ENCODE measurements around the gene ENPP3. TPM values are rescaled to one million over a fixed set of nuclear protein-coding genes. Genes with fewer than 3 reads are reported as not detected.

Gene ENPP3
- total and polyA plus RNA-seq, 3 experiments from 2014 or later, result 0.15 to 1.3 (median 1.2) TPM

- ChIA-PET CTCF (no interaction called here), POLR2A (no interaction called here)
- Mint-ChIP-seq H3K4me3 (no peak overlapping the region), H3K27ac (no peak overlapping the region), H3K27me3 (peaks cover 3 to 45% of the 10 kb centered on the region in 2 donors), H3K9me3 (no peaks in the 10 kb centered on the region), H3K4me1 (no peaks in the 10 kb centered on the region), H3K36me3 (peaks cover 0 to 2% (median 0%) of the 10 kb centered on the region in 3 donors)
- H3K27ac ChIP-seq (ENCODE audit: low read depth, low read length), result no peak overlapping the region
- H3K9me3 ChIP-seq (ENCODE audit: low read length), result no peaks in the 10 kb centered on the region
- H3K27me3 ChIP-seq (ENCODE audit: insufficient read depth, low read length, poor library complexity, severe bottlenecking), result peaks cover 3% of the 10 kb centered on the region
- H3K36me3 ChIP-seq (ENCODE audit: insufficient read depth, low read length), result no peaks in the 10 kb centered on the region
- DNase-seq, result no peak
- H3K4me1 ChIP-seq (ENCODE audit: insufficient read depth, low read length), result no peaks in the 10 kb centered on the region
- H3K4me3 ChIP-seq (ENCODE audit: low read length), result no peak overlapping the region
Observed at GRCh38 chr6:131769385-131770141, 132.5 kb downstream of the ENPP3 start.

- DNase-seq, result no peak
- H3K9me3 ChIP-seq (ENCODE audit: low read length), result no peaks in the 10 kb centered on the region
- H3K36me3 Mint-ChIP-seq, result peaks cover 0 to 2% (median 0%) of the 10 kb centered on the region in 3 donors
- no peaks in the 10 kb centered on the region for H3K9me3 Mint-ChIP-seq
- peaks cover 3% of the 10 kb centered on the region for H3K27me3 ChIP-seq (ENCODE audit: insufficient read depth, low read length, poor library complexity, severe bottlenecking)
- CTCF ChIA-PET, result no interaction called here
- no peak overlapping the region for H3K4me3 Mint-ChIP-seq
- peaks cover 3 to 43% of the 10 kb centered on the region in 2 donors for H3K27me3 Mint-ChIP-seq
- H3K27ac Mint-ChIP-seq, result no peak overlapping the region
- POLR2A ChIA-PET, result no interaction called here
- no peaks in the 10 kb centered on the region for H3K4me1 Mint-ChIP-seq
- no peaks in the 10 kb centered on the region for H3K36me3 ChIP-seq (ENCODE audit: insufficient read depth, low read length)
- H3K4me1 ChIP-seq (ENCODE audit: insufficient read depth, low read length), result no peaks in the 10 kb centered on the region
- H3K27ac ChIP-seq (ENCODE audit: low read depth, low read length), result no peak overlapping the region
- no peak overlapping the region for H3K4me3 ChIP-seq (ENCODE audit: low read length)
Observed at GRCh38 chr6:131770776-131771175, 133.7 kb downstream of the ENPP3 start.

DNA sequence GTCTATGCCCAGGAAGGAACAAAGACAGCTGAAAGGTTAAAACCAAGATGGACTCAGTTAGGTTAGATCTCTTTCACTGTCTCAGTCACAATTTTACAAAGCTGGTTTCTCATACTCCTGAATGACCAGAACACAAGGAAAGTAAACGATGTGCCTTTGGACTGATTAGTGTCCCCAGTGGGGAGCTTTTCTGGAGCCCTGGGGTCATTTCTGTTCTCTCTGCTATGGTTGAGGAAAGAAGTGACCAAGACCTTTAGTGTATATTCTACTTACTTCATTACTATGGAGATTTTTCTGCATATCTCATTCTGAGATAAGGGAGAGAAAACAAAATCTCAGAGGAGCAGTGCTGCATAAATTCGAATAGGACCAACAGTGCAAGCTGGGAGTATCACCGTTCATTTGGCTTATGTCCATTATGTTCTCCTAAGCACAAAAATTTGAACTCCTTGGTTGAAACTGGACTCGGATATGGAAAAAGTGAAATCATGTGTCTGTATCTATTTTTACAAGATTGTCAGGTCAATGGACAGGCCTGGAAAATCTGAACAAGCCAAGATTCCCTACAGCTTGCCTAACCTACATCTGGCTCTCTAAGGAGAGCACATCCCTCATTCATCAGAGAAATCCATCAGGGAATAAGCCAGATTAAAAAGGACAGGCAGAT lies 136.3 kb downstream of the ENPP3 start:
- H3K9me3 Mint-ChIP-seq, result no peaks in the 10 kb centered on the region
- DNase-seq, result no peak
- ChIA-PET CTCF (interaction anchor here (1.5 kb wide), 1 partner anchor 9 kb away, joined by 3 read pairs; no protein-coding TSS in a partner anchor), POLR2A (no interaction called here)
- H3K27ac Mint-ChIP-seq, result no peak overlapping the region
- H3K9me3 ChIP-seq (ENCODE audit: low read length), result no peaks in the 10 kb centered on the region
- H3K4me3 ChIP-seq (ENCODE audit: low read length), result no peak overlapping the region
- H3K4me1 Mint-ChIP-seq, result no peaks in the 10 kb centered on the region
- H3K36me3 Mint-ChIP-seq, result peaks cover 0 to 2% (median 0%) of the 10 kb centered on the region in 3 donors
- H3K27me3 ChIP-seq (ENCODE audit: insufficient read depth, low read length, poor library complexity, severe bottlenecking), result peaks cover 3% of the 10 kb centered on the region
- no peaks in the 10 kb centered on the region for H3K4me1 ChIP-seq (ENCODE audit: insufficient read depth, low read length)
- H3K36me3 ChIP-seq (ENCODE audit: insufficient read depth, low read length), result no peaks in the 10 kb centered on the region
- no peak overlapping the region for H3K4me3 Mint-ChIP-seq
- peaks cover 6 to 37% of the 10 kb centered on the region in 2 donors for H3K27me3 Mint-ChIP-seq
- no peak overlapping the region for H3K27ac ChIP-seq (ENCODE audit: low read depth, low read length)

- CTCF ChIA-PET, result no interaction called here
Observed at GRCh38 chr6:131775886-131776285, 138.8 kb downstream of the ENPP3 start.

GRCh38 chr6:131776985-131777384 lies 139.9 kb downstream of the ENPP3 start:
- ChIA-PET CTCF (no interaction called here), POLR2A (no interaction called here)
- H3K27me3 ChIP-seq (ENCODE audit: insufficient read depth, low read length, poor library complexity, severe bottlenecking), result peaks cover 5% of the 10 kb centered on the region
- H3K36me3 Mint-ChIP-seq, result no peaks in the 10 kb centered on the region
- H3K4me1 Mint-ChIP-seq, result no peaks in the 10 kb centered on the region
- no peak for DNase-seq
- H3K4me1 ChIP-seq (ENCODE audit: insufficient read depth, low read length), result no peaks in the 10 kb centered on the region
- no peaks in the 10 kb centered on the region for H3K9me3 ChIP-seq (ENCODE audit: low read length)
- no peak overlapping the region for H3K27ac ChIP-seq (ENCODE audit: low read depth, low read length)
- H3K27me3 Mint-ChIP-seq, result peaks cover 6 to 39% of the 10 kb centered on the region in 2 donors
- H3K4me3 Mint-ChIP-seq, result no peak overlapping the region
- H3K9me3 Mint-ChIP-seq, result no peaks in the 10 kb centered on the region
- no peak overlapping the region for H3K4me3 ChIP-seq (ENCODE audit: low read length)
- H3K36me3 ChIP-seq (ENCODE audit: insufficient read depth, low read length), result no peaks in the 10 kb centered on the region
- peak overlapping the region in 1 of 8 donors; percentile 14 for H3K27ac Mint-ChIP-seq

More at GRCh38 chr6:131775886-131776285, 138.8 kb downstream of the ENPP3 start:
- no peaks in the 10 kb centered on the region for H3K27me3 ChIP-seq (ENCODE audit: insufficient read depth, low read length, poor library complexity, severe bottlenecking)
- no peaks in the 10 kb centered on the region for H3K36me3 ChIP-seq (ENCODE audit: insufficient read depth, low read length)
- Mint-ChIP-seq H3K36me3 (no peaks in the 10 kb centered on the region), H3K9me3 (no peaks in the 10 kb centered on the region), H3K4me3 (no peak overlapping the region), H3K27me3 (peaks cover 8 to 35% of the 10 kb centered on the region in 2 donors), H3K27ac (no peak overlapping the region), H3K4me1 (no peaks in the 10 kb centered on the region)
- H3K4me1 ChIP-seq (ENCODE audit: insufficient read depth, low read length), result no peaks in the 10 kb centered on the region
- DNase-seq, result no peak
- POLR2A ChIA-PET, result no interaction called here
- no peaks in the 10 kb centered on the region for H3K9me3 ChIP-seq (ENCODE audit: low read length)
- no peak overlapping the region for H3K27ac ChIP-seq (ENCODE audit: low read depth, low read length)
- no peak overlapping the region for H3K4me3 ChIP-seq (ENCODE audit: low read length)

- ChIA-PET POLR2A (no interaction called here), CTCF (no interaction called here)
- Mint-ChIP-seq H3K9me3 (no peaks in the 10 kb centered on the region), H3K4me1 (no peaks in the 10 kb centered on the region), H3K27ac (peak overlapping the region in 1 of 8 donors; percentile 25), H3K4me3 (no peak overlapping the region), H3K36me3 (no peaks in the 10 kb centered on the region), H3K27me3 (peaks cover 6 to 43% of the 10 kb centered on the region in 2 donors)
- H3K4me1 ChIP-seq (ENCODE audit: insufficient read depth, low read length), result no peaks in the 10 kb centered on the region
- no peaks in the 10 kb centered on the region for H3K36me3 ChIP-seq (ENCODE audit: insufficient read depth, low read length)
- peaks cover 5% of the 10 kb centered on the region for H3K27me3 ChIP-seq (ENCODE audit: insufficient read depth, low read length, poor library complexity, severe bottlenecking)
- no peak overlapping the region for H3K27ac ChIP-seq (ENCODE audit: low read depth, low read length)
- no peak overlapping the region for H3K4me3 ChIP-seq (ENCODE audit: low read length)
- DNase-seq, result no peak
- H3K9me3 ChIP-seq (ENCODE audit: low read length), result no peaks in the 10 kb centered on the region
Observed at GRCh38 chr6:131778169-131778568, 141.1 kb downstream of the ENPP3 start.

- Histone ChIP-seq H3K9me3 (ENCODE audit: low read length) (no peaks in the 10 kb centered on the region), H3K36me3 (ENCODE audit: insufficient read depth, low read length) (no peaks in the 10 kb centered on the region), H3K4me1 (ENCODE audit: insufficient read depth, low read length) (no peaks in the 10 kb centered on the region), H3K4me3 (ENCODE audit: low read length) (no peak overlapping the region), H3K27ac (ENCODE audit: low read depth, low read length) (no peak overlapping the region), H3K27me3 (ENCODE audit: insufficient read depth, low read length, poor library complexity, severe bottlenecking) (peaks cover 5% of the 10 kb centered on the region)
- Mint-ChIP-seq H3K4me3 (no peak overlapping the region), H3K27ac (no peak overlapping the region), H3K36me3 (no peaks in the 10 kb centered on the region), H3K9me3 (no peaks in the 10 kb centered on the region), H3K27me3 (peaks cover 8 to 37% of the 10 kb centered on the region in 2 donors), H3K4me1 (no peaks in the 10 kb centered on the region)
- DNase-seq, result no peak
- POLR2A ChIA-PET, result no interaction called here
- CTCF ChIA-PET, result no interaction called here
Observed at GRCh38 chr6:131779304-131779703, 142.2 kb downstream of the ENPP3 start.

GRCh38 chr6:131780600-131780999 lies 143.5 kb downstream of the ENPP3 start:
- no peaks in the 10 kb centered on the region for H3K9me3 ChIP-seq (ENCODE audit: low read length)
- no peaks in the 10 kb centered on the region for H3K4me1 ChIP-seq (ENCODE audit: insufficient read depth, low read length)
- H3K36me3 ChIP-seq (ENCODE audit: insufficient read depth, low read length), result no peaks in the 10 kb centered on the region
- Mint-ChIP-seq H3K27me3 (peaks cover 8 to 38% of the 10 kb centered on the region in 2 donors), H3K4me3 (no peak overlapping the region), H3K27ac (no peak overlapping the region), H3K9me3 (no peaks in the 10 kb centered on the region), H3K36me3 (no peaks in the 10 kb centered on the region), H3K4me1 (no peaks in the 10 kb centered on the region)
- ChIA-PET POLR2A (no interaction called here), CTCF (interaction anchor here (2.5 kb wide), 1 partner anchor 129 kb away, joined by 7 read pairs; no protein-coding TSS in a partner anchor)
- H3K27me3 ChIP-seq (ENCODE audit: insufficient read depth, low read length, poor library complexity, severe bottlenecking), result peaks cover 5% of the 10 kb centered on the region
- H3K27ac ChIP-seq (ENCODE audit: low read depth, low read length), result no peak overlapping the region
- H3K4me3 ChIP-seq (ENCODE audit: low read length), result no peak overlapping the region
- no peak for DNase-seq

Measured in CD8-positive, alpha-beta memory T cell (primary cell).